Ammon's horn (tissue), 1 donor: ENCODE data around the gene ATG16L1.
A peak's percentile ranks its signal among the peaks of the same experiment; 100 is the strongest.

Experiments used
- DNase-seq: peaks from one replicate; pipeline ENCODE4 v3.0.0-alpha.2; 2016; ENCODE audit warnings: low spot score

ATG16L1 gene

DNA sequence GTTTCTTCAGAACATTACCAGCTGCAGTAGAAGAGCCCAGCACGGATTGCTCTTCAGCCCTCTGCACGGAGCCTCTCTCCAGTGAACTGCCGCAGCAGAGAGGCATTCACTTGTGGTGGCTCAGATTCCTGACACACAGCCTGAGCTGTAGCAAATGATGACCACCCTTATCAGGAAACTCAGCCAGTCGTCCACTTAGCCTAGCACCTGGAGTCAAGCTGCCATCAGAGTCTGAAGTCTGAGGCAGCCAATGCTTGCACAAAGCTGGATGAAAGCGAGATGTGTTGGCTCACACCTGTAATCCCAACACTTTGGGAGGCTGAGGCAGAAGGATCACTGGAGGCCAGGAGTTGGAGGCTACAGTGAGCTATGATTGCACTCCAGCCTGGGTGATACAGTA, 44.4 kb downstream of the ATG16L1 start:
- DNase-seq = no peak

DNA sequence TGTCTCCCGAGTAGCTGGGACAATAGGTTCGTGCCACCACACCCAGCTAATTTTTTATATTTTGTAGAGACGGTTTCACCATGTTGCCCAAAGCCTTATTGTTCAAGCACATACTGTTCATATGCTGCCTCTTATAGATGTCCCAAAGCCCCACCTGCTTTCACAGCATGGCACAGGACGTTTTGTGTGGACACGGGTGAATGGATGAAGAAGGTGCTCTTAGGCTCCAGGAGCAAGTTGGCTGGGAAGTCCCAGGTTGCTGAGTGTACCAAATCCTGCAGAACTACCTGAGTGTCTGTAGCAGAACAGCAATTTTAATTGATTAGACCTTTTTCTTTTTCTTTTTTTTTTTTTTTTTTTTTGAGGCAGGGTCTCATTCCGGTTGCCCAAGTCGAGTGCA, 45.6 kb downstream of the ATG16L1 start:
- DNase-seq = no peak

GRCh38 chr2:233300401-233300800, 48.9 kb downstream of the ATG16L1 start:
- no peak for DNase-seq

GRCh38 chr2:233301248-233301647, 49.8 kb downstream of the ATG16L1 start:
- DNase-seq = no peak

DNA sequence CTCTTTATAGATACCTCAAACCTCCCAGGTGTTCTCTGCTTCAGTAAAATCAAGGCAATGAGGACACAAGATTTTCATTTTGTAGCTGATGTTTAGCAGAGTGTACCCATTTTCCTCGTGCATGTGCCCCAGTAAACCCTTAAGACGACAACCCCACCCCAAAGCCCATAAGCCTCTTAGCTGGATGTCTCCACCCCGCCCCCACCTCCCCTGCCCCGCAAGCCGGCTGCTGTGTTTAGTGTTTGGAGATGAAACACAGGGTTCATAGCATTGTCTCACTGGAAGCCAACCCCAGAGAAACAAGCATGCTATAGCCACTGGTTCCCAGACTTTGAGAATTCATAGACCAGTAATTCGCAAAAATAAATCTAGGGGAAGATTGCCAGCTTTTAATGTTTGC, 50.3 kb downstream of the ATG16L1 start:
- DNase-seq = no peak

DNA sequence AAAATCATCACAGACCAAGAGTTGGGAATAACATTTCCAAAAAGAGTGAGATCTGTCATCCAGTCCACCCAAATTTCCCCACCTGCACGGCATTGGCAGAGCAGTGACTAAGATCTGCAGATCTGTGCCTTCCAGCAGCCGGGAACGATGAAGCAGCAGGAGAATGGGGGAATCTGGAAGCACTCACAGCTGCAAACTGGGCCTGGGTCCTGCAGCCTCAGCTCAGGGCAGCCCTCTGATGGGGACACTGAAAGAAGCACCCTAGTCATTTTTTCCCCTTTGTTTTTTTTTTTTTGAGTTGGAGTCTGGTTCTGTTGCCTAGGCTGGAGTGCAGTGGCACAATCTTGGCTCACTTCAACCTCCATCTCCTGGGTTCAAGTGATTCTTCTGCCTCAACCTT, 51.8 kb downstream of the ATG16L1 start:
- no peak for DNase-seq

DNA sequence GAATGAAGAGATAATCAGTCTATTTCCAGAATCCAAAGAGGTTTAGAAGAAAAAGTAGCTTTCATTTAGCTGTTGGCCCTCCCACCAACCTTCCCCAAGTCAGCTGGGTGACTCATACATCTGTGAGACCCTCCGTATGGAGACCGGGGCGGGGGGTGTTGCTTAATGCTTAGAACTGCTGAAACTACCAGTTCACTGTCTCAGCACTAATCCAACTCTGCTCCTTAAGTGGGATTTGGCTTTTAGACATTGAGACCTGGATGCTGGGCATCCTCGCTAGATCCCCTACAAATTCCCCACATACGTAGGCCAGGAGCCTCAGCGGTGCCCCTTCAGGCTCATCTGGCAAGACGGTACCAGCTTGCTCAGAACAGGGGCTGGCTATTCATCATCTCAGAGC, 56.1 kb downstream of the ATG16L1 start, which contains the start of gene SAG:
Gene SAG, plus strand, starts transcription at position 252 of the 400 bp plus-strand sequence. CDS start 1,374 bp downstream, outside the sequence.
- DNase-seq = no peak

DNA sequence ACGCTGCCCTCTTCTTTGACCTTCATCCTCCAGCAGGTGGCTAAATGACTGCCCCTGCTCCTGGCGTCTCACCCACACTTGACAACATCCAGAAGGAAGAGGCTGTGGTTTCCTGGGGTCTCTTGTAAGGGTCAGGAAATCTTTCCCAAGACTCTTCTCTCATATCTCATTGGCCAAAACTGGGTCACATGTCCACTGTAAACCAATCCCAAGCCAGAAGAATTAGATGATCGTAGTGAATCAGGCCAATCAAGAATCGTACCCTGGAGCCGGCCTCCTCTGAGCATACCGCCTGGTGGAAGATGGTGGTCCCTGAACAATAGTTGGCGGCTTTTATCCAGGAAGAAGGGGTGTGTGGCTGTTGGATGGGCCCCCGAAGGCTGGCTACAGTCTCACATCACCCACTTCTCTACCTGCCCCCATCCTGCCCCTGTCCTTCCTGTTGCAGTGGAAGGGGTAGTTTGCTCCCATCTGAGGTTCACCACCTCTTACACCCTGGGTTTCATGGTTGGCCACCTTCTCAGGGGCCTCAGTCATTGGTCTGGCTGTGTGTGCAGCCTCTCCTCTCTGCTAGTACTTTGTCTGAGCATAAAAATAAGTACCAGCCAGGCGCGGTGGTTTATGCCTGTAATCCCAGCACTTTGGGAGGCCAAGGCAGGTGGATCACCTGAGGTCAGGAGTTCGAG, 59.9 kb downstream of the ATG16L1 start:
- DNase-seq = no peak

GRCh38 chr2:233312874-233313273, 61.4 kb downstream of the ATG16L1 start:
- DNase-seq = no peak

- no peak for DNase-seq
These were observed 62.9 kb downstream of the ATG16L1 start for GRCh38 chr2:233314180-233314925.

DNA sequence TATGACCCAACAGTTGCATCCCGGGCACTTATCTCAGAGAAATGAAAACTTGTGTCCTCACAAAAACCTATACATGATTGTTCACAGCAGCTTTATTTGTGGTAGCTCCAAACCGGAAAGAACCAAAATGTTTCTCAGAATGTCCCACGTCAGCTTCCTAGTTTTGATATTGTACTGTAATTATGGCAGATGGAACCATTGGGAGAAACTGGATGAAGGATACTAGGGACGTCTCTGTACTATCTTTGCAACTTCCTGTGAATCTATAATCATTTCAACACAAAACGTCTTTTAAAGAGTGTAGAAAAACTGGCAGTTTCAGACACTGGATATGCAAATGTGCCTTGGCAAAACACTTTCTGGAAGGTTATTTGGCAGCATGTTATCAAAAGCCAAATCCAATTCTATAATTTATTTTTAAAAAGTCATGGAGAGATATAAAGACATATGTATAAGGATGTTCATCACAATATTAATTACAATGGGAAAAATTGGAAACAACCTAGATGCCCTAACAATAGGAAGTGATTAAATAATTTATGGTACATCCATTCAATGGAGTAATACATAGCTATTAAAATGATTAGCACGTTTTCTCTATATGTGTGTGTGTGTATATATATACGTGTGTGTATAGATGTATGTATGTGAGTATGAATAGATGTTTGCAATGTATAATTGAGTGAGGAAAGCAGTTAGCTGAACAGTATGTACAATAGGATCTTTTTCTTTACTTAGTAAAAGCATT, 65.9 kb downstream of the ATG16L1 start:
- no peak for DNase-seq

DNA sequence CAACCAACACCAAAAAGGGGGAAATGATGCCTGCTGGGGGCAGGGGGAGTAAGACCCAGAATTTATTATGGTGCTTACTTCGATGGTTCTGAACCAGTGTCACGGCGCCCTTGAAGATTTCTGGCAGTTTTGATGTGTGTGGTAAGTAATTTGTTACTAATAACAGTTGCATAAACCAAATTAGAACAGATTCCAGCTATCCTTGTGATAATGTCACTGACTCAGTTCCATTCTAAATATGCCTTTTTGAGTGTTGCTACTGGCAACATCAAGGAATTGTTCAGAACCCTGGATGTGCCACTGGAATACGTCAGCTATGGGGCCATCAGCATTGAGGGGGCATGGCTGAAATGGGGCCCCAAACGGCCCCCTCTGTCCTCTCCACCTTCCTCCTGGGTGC, 67.8 kb downstream of the ATG16L1 start:
- DNase-seq = peak; percentile 36

GRCh38 chr2:233320470-233320869, 69.0 kb downstream of the ATG16L1 start:
- DNase-seq = no peak

DNA sequence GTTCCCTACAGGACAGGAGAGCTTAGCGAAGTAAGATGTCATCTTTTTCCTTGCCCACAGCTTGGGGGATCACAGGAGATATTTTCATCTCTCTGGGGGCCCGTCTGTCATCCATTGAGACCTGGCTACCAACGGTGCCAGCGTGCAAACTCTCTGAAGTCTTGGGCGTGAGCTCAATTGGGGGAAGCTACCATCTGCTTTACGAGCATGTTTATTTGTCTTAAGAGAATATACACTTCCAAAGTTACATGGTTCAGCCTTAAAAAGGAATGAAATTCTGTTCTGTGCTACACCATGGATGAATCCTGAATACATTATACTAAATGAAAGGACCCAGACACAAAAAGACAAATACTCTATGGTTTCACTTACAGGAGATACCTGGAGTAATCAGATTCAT, 69.7 kb downstream of the ATG16L1 start:
- no peak for DNase-seq

- no peak for DNase-seq
These were observed 72.4 kb downstream of the ATG16L1 start for GRCh38 chr2:233323851-233324250.

- no peak for DNase-seq
These were observed 73.8 kb downstream of the ATG16L1 start for GRCh38 chr2:233325256-233325655.

DNA sequence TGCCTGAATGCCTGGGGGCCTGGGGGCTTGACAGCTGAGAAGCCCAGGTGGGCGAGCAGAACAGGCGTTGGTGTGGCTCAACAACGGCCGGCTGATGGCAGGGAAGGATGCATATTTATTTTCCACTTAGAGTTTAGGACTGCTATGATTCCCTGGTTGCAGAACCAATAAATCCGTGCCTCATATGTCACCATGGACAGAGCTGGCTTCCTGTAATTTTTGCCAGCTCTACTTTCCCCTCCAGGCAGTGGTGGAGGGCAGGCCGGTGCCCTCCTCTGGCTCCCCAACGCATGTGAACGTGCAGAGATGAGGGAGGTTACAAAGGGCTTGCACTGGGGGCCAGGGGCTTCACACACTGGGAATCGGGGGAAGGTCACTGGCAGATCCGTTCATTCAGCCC, 74.3 kb downstream of the ATG16L1 start:
- DNase-seq = no peak

GRCh38 chr2:233326500-233326899, 75.0 kb downstream of the ATG16L1 start:
- DNase-seq = no peak

- DNase-seq = no peak
These were observed 77.4 kb downstream of the ATG16L1 start for GRCh38 chr2:233328922-233329321.

DNA sequence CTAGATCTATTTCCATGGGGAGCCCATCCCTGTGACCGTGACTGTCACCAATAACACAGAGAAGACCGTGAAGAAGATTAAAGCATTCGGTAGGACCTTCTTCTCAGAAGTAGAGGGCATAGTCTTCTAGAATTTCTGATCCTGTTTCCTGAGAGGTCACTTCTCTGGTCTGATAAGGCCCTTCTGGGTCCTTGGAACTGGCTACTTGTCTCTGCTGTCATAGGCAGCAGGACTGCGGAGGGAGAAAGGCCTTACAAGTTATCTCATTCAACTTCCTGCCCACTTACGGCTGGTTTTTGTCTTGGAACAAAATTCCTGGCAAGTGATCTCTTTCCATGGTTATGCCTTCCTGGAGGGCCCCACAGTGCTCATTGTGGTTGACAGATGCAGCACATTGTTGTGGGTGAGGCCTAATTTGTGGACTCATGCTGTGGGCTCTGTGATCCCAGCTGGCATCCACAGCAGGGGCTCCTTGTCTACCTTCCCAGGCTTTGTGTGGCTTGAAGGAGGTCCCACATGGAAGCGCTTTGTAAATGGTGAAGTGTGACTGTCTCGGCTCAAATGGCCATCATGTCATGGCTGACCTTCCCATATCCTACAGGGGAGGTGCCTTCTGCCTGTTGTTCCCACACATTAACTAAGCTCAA, 78.1 kb downstream of the ATG16L1 start:
- DNase-seq = no peak

DNA sequence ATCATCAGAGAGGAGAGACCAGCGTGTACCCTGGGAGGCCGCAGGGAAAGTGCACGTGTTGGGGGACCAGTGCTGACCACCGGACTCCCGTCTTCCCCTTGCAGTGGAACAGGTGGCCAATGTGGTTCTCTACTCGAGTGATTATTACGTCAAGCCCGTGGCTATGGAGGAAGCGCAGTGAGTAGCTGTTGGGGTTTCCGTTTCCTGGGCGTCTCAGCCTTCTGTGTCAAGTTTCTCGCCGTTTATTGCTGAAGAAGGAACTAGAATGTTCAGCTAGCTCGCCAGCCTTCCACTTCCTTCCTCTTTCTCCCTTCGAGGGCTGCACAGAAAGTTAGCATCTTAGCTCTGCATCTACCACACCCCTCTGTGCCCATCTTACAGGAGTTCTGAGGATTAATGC, 80.1 kb downstream of the ATG16L1 start:
- peak; percentile 81 for DNase-seq

GRCh38 chr2:233332125-233332524, 80.7 kb downstream of the ATG16L1 start:
- DNase-seq = no peak
